HepG2 (cell line): ENCODE results near the gene SLA2. TPM values are rescaled to one million over a fixed set of nuclear protein-coding genes. Genes with fewer than 3 reads are reported as not detected.

Experiments
- ATAC-seq: fragments of 200-7000 bp; cut with Tn5 transposase; 3 replicates; pipeline ENCODE4 v1.9.1; 2020; ENCODE audit warnings: mild to moderate bottlenecking, moderate library complexity
- BruUV-seq: library from RNA; stranded (reverse); fragments of 400-500 nt; replicated peaks from 2 replicates; lab custom pipeline; 2021; lab: Mats Ljungman, UMichigan
- CTCF ChIA-PET: fragments of 300-600 bp; formaldehyde crosslinking; extraction: SDS; loops from one replicate; lab custom pipeline; 2021; ENCODE audit warnings: low total read pairs, inconsistent platforms, low intra/inter-chr PET ratio; lab: Yijun Ruan, JAX
- POLR2A ChIA-PET: fragments of 350-600 bp; sonication (Branson Sonifier 250); formaldehyde crosslinking; loops from one replicate; lab custom pipeline; 2020; ENCODE audit warnings: antibody characterized with exemption, inconsistent platforms; lab: Yijun Ruan, JAX
- DNase-seq: peaks from one replicate; pipeline ENCODE4 v3.0.0-alpha.2; 2015; ENCODE audit warnings: low spot score
- FAIRE-seq: peaks from 3 replicates; lab custom pipeline; 2011; peaks lifted over from hg19 to GRCh38; lab: Jason Lieb, UNC
- H2AFZ ChIP-seq: one replicate; pipeline ENCODE4 v1.6.1; 2011; ENCODE audit warnings: low read length, inconsistent platforms
- H3K27ac ChIP-seq: fragments of 300-600 bp; 3 replicates; pipeline ENCODE4 v1.8.0; 2011; ENCODE audit warnings: mixed run types, mild to moderate bottlenecking, mixed read lengths, low read length, inconsistent platforms; ENCODE audit not compliant: insufficient read depth; ENCODE audit errors: extremely low read length
- H3K27me3 ChIP-seq, 2 experiments: fragments of 200-600 bp in 1 of 2; 2 replicates in 1 of 2; 3 replicates in 1 of 2; pipeline versions ENCODE4 v1.6.0 to v1.8.0; 2011; ENCODE audit warnings: low read length in 2 of 2, mild to moderate bottlenecking in 2 of 2, moderate library complexity in 2 of 2, inconsistent platforms in 1 of 2; ENCODE audit not compliant: insufficient read depth in 2 of 2, control insufficient read depth in 1 of 2
- H3K36me3 ChIP-seq, 2 experiments: fragments of 200-600 bp in 1 of 2; replicated peaks in 1 of 2; 2 replicates in 1 of 2; 3 replicates in 1 of 2; pipeline versions ENCODE4 v1.5.1 to v1.8.0; 2011; ENCODE audit warnings: low read length in 2 of 2, inconsistent platforms in 1 of 2; ENCODE audit not compliant: insufficient read depth in 2 of 2, control insufficient read depth in 1 of 2
- H3K4me1 ChIP-seq: 2 replicates; pipeline ENCODE4 v1.5.1; 2012; ENCODE audit warnings: low read length, inconsistent platforms; ENCODE audit not compliant: insufficient read depth
- H3K4me2 ChIP-seq: 2 replicates; pipeline ENCODE4 v1.6.0; 2011; ENCODE audit warnings: low read depth, low read length, inconsistent platforms
- H3K4me3 ChIP-seq, 3 experiments: fragments of 200-600 bp in 1 of 3; sonication (generic), shearing (Covaris generic) in 1 of 3; replicated peaks in 1 of 3; 2 replicates each; pipeline ENCODE4 v1.5.1; 2011 to 2016; ENCODE audit warnings: low read length in 3 of 3, inconsistent platforms in 2 of 3, low read depth in 2 of 3, mild to moderate bottlenecking in 2 of 3, control low read depth in 1 of 3, mixed read lengths in 1 of 3; ENCODE audit not compliant: insufficient read depth in 1 of 3
- H3K79me2 ChIP-seq: one replicate; pipeline ENCODE4 v1.6.1; 2011; ENCODE audit warnings: low read length, inconsistent platforms; ENCODE audit not compliant: insufficient read depth
- H3K9ac ChIP-seq: 2 replicates; pipeline ENCODE4 v1.6.0; 2011; ENCODE audit warnings: mild to moderate bottlenecking, low read depth, low read length, inconsistent platforms; ENCODE audit not compliant: insufficient read depth
- H3K9me3 ChIP-seq: 2 replicates; pipeline ENCODE4 v1.5.1; 2012; ENCODE audit warnings: mild to moderate bottlenecking, low read length
- H4K20me1 ChIP-seq: 2 replicates; pipeline ENCODE4 v1.6.0; 2011; ENCODE audit warnings: inconsistent platforms, mild to moderate bottlenecking, low read length, moderate library complexity; ENCODE audit not compliant: insufficient read depth
- EHMT2 ChIP-seq: fragments of 200-600 bp; sonication (generic); IDR thresholded peaks from 2 replicates; pipeline ENCODE4 v1.7.0; 2017; ENCODE audit warnings: antibody characterized with exemption, low read depth, low read length, borderline replicate concordance
- HOMEZ ChIP-seq: IDR thresholded peaks from 2 replicates; pipeline ENCODE4 v1.6.1; 2016; ENCODE audit warnings: low read depth
- KDM2A ChIP-seq: sonication (generic); formaldehyde crosslinking; IDR thresholded peaks from 2 replicates; pipeline ENCODE4 v1.4.0; 2020; ENCODE audit warnings: low read depth, missing genetic modification reagents, borderline replicate concordance
- MAFK ChIP-seq, 2 experiments: IDR thresholded peaks in 1 of 2; conservative IDR thresholded peaks in 1 of 2; 2 replicates each; pipeline ENCODE4 v1.6.1; 2011; ENCODE audit warnings: improper control_type of control experiment in 2 of 2, low read length in 2 of 2
- SALL1 ChIP-seq: sonication (generic); formaldehyde crosslinking; IDR thresholded peaks from 2 replicates; pipeline ENCODE4 v1.8.0; 2022; ENCODE audit warnings: mild to moderate bottlenecking, missing genetic modification reagents
- WIZ ChIP-seq: sonication (generic); formaldehyde crosslinking; IDR thresholded peaks from 2 replicates; pipeline ENCODE4 v1.5.1; 2020; ENCODE audit warnings: mild to moderate bottlenecking, missing genetic modification reagents
- ZBTB7A ChIP-seq: sonication (generic); formaldehyde crosslinking; IDR thresholded peaks from 2 replicates; pipeline ENCODE4 v1.8.0; 2022; ENCODE audit warnings: mild to moderate bottlenecking, missing genetic modification reagents
- whole genome bisulfite sequencing: methylation state at CpG from one replicate; pipeline ENCODE4 v1.1.6; 2017; ENCODE audit warnings: low lambda C conversion rate; 5-methylcytosine and 5-hydroxymethylcytosine counted together
- in situ Hi-C: cut with HindIII; loops from 2 replicates; pipeline ENCODE4 v1.10.0; 2017; ENCODE audit warnings: low pct_unique_long_range_greater_than_20kb; ENCODE audit not compliant: extremely low pct_ligation_motif_present
- intact Hi-C: fragments of 100-400 bp; cut with micrococcal nuclease; formaldehyde crosslinking; loops from one replicate; pipeline ENCODE4 v1.10.0; 2022; ENCODE audit not compliant: unreplicated experiment
- polyA plus RNA-seq, 8 experiments: library from polyadenylated mRNA; depleted of rRNA in 3 of 8; stranded (reverse) in 7 of 8; unstranded in 1 of 8; fragments of >200 nt; fragmentation: Illumina TruSeq in 4 of 8; extraction: Trizol in 4 of 8; gene quantifications; 2 replicates each; pipeline versions ENCODE4 v1.2.1 to v1.2.3, GENCODE V29; 2011 to 2016; ENCODE audit warnings: low read depth in 4 of 8, missing spikeins in 1 of 8, mixed read lengths in 1 of 8; ENCODE audit not compliant: insufficient read depth in 1 of 8
- total RNA-seq, 5 experiments: library from RNA; depleted of rRNA; stranded (reverse); fragments of >200 nt; fragmentation: Illumina TruSeq; extraction: Trizol; gene quantifications; 2 replicates each; pipeline ENCODE4 v1.2.3, GENCODE V29; 2016; ENCODE audit warnings: low read depth in 1 of 5

Gene SLA2
- total and polyA plus RNA-seq, 2 of the 13 experiments (the other 11 are each of a cell fraction or from before 2014, with no cell fraction given), result 1.6 to 3.6 TPM

GRCh38 chr20:36591281-36591680, 54.7 kb downstream of the SLA2 start:
- Histone ChIP-seq H3K4me3 (no peak overlapping the region), H3K27ac (no peak overlapping the region), H3K36me3 (peaks cover 21 to 31% of the 10 kb centered on the region in 2 experiments), H3K79me2 (no peaks in the 10 kb centered on the region), H3K4me2 (no peak overlapping the region), H4K20me1 (no peaks in the 10 kb centered on the region), H3K9me3 (no peaks in the 10 kb centered on the region), H3K9ac (no peak overlapping the region), H2AFZ (no peak overlapping the region), H3K27me3 (no peaks in the 10 kb centered on the region), H3K4me1 (no peaks in the 10 kb centered on the region)
- in situ Hi-C loops (loop anchor here (5.0 kb wide), 1 partner anchor 34 kb away; no protein-coding TSS in a partner anchor), intact Hi-C loops (no loop called here)
- no TSS peak for BruUV-seq
- ATAC-seq (no peak), DNase-seq (no peak), FAIRE-seq (no peak)
- ChIA-PET POLR2A (interaction anchor here (0.7 to 5.7 kb wide), 4 partner anchors 10 to 130 kb away, joined by 3 to 38 read pairs (median 3); partner anchors contain the start of gene RAB5IF), CTCF (interaction anchor here (1.5 to 2.2 kb wide), 2 partner anchors 14 to 35 kb away, joined by 5 to 40 read pairs; partner anchors contain the start of gene RAB5IF)
- 97% methylated on average over 5 of the region's 5 CpGs for WGBS
- no peak for TF ChIP-seq EHMT2
- peak in 1 of 2 experiments; percentile 18; a peak in 2 of 4 replicates for TF ChIP-seq MAFK (conservative IDR thresholded peaks at IDR 0.05 in 1 of 2, IDR thresholded peaks at IDR 0.05 in 1 of 2; ENCODE audit: low read length in 2 of 2)
- 0 out of 2 replicates have a peak, but pooled peaks have one; percentile 9 for TF ChIP-seq SALL1 (CRISPR knock-in tag)
- TF ChIP-seq HOMEZ (CRISPR knock-in tag), result no peak
- TF ChIP-seq ZBTB7A, result 0 out of 2 replicates have a peak, but pooled peaks have one; percentile 10
- no peak for TF ChIP-seq WIZ (CRISPR knock-in tag)
- TF ChIP-seq KDM2A, result 0 out of 2 replicates have a peak, but pooled peaks have one; percentile 10
